GM18499 (cell line): Measurements from ENCODE around the gene TAB3.

Source experiments
- ATAC-seq: cut with Tn5 transposase; IDR thresholded peaks from one replicate; pipeline ENCODE4 v1.9.1; 2021; ENCODE audit warnings: moderate number of reproducible peaks; ENCODE audit not compliant: insufficient read depth, unreplicated experiment

The TAB3 gene

GRCh38 chrX:30889147-30890140 lies at the start of gene TAB3:
Gene TAB3, minus strand, starts transcription at chrX:30889254. Its CDS starts 29,666 bp downstream, at chrX:30859588.
- ATAC-seq: peak; percentile 86

DNA sequence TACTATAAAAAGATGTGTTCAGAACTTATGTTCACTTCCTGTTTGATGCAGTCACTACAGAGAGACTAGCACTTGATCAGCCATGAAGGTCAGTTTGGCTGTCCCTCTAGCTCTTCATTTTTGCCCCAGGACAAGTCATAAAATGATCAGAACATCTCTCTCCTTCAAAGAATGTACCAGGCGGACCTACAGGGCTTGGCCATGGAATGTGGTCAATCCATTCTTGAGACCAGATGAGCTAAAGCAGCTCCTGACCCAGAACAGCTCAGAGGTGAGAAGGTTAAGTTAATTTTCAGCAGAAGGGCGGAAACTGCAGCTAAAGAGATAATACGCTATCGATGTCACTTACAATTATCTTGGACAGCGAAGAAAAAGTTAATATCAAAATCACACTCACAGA lies 49.2 kb upstream of the TAB3 start:
- ATAC-seq: no peak

GRCh38 chrX:30935985-30936384 lies 46.9 kb upstream of the TAB3 start:
- ATAC-seq: no peak

GRCh38 chrX:30931920-30932319 lies 42.9 kb upstream of the TAB3 start:
- no peak for ATAC-seq

GRCh38 chrX:30930679-30931078 lies 41.6 kb upstream of the TAB3 start:
- ATAC-seq: no peak

GRCh38 chrX:30930143-30930542 lies 41.1 kb upstream of the TAB3 start:
- no peak for ATAC-seq

GRCh38 chrX:30920271-30920670 lies 31.2 kb upstream of the TAB3 start:
- no peak for ATAC-seq

DNA sequence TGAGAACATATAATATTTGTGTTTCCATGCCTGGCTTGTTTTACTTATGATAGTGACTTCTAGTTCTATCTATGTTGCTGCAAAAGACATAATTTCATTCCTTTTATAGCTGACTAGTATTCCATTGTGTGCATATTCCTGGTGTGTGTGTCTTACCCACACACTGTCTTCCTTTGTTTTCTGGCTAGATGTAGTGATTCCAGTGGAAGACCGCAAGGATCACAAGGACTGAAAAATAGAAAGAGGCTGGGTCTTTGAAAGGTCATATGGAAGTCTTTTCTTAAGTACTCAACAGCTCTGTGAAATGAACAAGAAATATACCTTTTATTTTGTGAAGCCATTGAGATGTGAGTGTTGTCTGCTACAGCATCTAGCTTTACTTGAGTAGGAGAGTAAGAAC lies 29.4 kb upstream of the TAB3 start:
- ATAC-seq: no peak

DNA sequence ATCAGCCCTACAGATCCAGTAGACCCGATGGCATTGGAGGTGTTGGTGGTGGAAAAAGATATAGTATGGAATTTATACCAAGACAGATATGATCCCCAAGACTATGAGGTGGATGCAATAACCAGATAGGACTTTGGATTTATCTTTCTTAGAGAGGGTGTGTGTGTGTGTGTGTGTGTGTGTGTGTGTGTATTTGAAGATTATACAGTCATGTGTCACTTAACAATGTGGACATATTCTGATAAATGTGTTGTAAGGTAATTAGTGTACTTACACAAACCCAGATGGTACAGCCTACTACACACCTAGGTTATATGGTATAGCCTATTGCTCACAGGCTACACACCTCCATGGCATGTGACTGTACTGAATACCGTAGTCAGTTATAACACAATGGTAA lies 24.4 kb upstream of the TAB3 start:
- no peak for ATAC-seq

GRCh38 chrX:30910124-30910860 lies 21.2 kb upstream of the TAB3 start:
- peak; percentile 46 for ATAC-seq

GRCh38 chrX:30906726-30907125 lies 17.7 kb upstream of the TAB3 start:
- ATAC-seq: no peak

DNA sequence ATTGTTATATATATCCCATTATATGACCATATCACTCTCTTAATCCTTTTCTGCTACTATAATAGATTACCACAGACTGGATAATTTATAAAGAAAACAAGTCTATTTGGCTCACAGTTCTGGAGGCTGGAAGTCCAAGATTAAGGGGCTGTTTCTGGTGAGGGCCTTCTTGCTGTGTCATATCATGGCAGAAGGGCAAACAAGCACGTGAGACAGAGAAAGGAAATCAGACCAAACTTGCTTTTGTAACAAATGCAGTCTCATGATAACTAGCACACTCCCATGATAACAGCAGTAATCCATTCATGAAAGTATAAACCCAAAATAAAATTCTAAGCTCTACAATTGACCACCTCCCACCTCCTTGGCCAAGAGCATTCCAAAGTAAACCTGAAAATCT lies 16.3 kb upstream of the TAB3 start:
- no peak for ATAC-seq

- no peak for ATAC-seq
These were observed 15.6 kb upstream of the TAB3 start for GRCh38 chrX:30904632-30905031.

- ATAC-seq: no peak
These were observed 15.1 kb upstream of the TAB3 start for GRCh38 chrX:30904186-30904585.

DNA sequence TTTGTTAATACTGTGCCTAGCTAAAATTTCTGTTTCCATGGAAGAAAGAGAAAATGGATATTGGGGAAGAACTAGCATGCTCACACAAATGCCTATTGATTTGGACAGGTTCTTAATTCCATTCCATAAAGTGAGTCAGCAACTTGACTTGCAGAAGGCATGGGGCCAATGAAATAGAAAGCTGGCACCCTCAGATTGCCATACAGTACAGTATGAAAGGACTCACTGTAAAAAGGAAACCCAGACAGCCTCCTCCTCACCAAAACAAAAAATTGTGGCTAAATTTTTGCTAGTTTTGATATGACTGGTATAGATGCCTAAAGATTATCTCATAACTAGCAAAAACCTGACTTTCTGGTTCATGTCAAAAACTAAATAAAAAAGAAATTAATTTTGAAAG lies 11.2 kb upstream of the TAB3 start:
- ATAC-seq: no peak

DNA sequence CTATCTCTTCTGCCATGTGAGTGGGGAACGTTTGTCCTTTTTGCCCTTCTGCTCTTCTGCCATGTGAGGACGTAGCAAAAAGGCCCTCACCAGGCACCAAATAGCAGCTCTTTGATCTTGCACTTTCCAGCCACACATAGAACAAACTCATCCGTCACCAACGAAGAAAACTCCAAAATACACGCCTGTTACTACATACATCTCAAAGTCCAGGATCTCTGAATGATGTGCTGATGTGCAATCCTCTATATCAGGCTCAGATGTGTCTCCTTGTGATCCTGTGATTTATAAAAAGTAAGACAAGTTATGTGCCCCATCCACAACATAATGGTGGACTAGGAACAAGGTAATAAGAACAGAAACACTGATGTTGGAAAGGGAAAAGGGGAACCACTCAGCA lies 9.8 kb upstream of the TAB3 start:
- no peak for ATAC-seq

DNA sequence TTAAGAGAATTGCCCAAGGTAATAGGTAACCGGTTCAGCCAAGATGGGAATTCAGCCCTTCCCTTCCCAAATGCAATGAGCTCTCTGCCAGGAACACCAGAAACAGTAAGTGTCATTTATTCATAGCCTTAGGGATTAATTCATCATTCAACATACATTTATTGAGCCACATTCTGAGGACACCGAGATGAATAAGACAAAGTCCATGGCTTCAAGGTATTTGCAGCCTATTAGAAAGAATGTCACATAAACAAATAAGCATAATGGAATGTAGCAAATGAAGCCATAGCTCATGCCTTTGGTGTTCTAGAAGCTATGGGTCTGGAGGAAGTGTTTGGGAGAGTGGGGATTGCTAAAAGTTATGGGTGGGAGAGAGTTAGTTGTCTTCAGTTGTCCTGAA lies 6.3 kb upstream of the TAB3 start:
- no peak for ATAC-seq

GRCh38 chrX:30893206-30893605 lies 4.2 kb upstream of the TAB3 start:
- ATAC-seq: no peak

DNA sequence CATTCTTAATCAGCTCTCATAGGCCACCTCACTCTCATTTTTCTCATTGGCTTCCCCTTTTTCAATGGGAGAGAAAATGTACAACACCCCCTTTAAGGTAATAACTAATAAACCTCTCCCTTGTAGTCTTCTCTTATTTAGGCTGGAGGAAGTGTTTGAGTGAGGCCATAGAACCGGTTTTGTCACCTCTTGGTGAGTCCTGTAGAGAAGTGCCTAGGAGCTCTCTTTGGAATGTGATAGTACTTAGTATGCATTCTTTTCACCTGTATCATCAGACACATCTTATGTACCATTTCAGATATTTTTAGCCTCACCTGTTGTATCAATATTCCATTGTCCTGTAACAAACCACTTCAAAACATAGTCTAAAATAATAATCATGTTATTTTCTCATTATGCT lies 3.5 kb upstream of the TAB3 start:
- no peak for ATAC-seq

- peak; percentile 3 for ATAC-seq
These were observed 418 bp downstream of the TAB3 start for GRCh38 chrX:30888526-30889146.

DNA sequence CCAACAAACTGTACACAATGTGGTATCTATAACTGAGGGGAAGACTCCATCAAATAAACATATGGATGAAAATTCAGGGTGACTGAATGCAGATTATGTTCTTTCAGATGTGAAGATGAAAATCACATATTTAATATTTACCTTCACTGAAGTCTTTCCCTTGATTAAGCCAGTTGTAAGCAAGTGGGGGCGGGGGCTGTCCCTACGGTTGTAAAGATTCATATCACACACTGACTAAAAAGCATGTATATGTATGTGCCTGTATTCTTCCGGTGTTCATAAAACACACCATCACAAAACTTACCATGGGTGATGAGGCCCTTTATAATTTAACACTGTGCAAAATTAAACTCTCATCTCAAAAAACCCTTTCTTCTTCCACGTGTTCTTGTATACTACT lies 1.3 kb downstream of the TAB3 start:
- no peak for ATAC-seq
